ENCODE measurements around the gene AGRN. TPM values are rescaled to one million over a fixed set of nuclear protein-coding genes. Genes with fewer than 3 reads are reported as not detected.

The AGRN gene
- total RNA-seq, 1 donor from 2014 or later, result 114 TPM

- Histone ChIP-seq H3K4me3 (peak overlapping the region; percentile 62), H3K9me3 (no peaks in the 10 kb centered on the region), H3K36me3 (peaks cover 11% of the 10 kb centered on the region), H3K27ac (no peak overlapping the region), H3K4me1 (peaks cover 23% of the 10 kb centered on the region), H3K27me3 (ENCODE audit: low read depth) (peaks cover 51% of the 10 kb centered on the region)
- DNase-seq (no peak), ATAC-seq (peak; percentile 23 to 48)
- intact Hi-C loops (cut with DNase I), result no loop called here
- peak; percentile 23 for TF ChIP-seq CTCF (IDR thresholded peaks at IDR 0.05)
Observed at GRCh38 chr1:1058921-1059493, 39.1 kb downstream of the AGRN start.

GRCh38 chr1:1059494-1060280 lies 39.8 kb downstream of the AGRN start:
- Histone ChIP-seq H3K27ac (no peak overlapping the region), H3K4me1 (peaks cover 26% of the 10 kb centered on the region), H3K36me3 (peaks cover 4% of the 10 kb centered on the region), H3K4me3 (peak overlapping the region; percentile 62), H3K27me3 (ENCODE audit: low read depth) (peaks cover 57% of the 10 kb centered on the region), H3K9me3 (no peaks in the 10 kb centered on the region)
- peak; percentile 92 to 93 for ATAC-seq
- intact Hi-C loops (cut with DNase I), result no loop called here
- TF ChIP-seq CTCF (IDR thresholded peaks at IDR 0.05), result peak; percentile 14
- DNase-seq, result peak; percentile 92

GRCh38 chr1:1060281-1061000 lies 40.5 kb downstream of the AGRN start:
- H3K36me3 ChIP-seq, result no peaks in the 10 kb centered on the region
- peaks cover 26% of the 10 kb centered on the region for H3K4me1 ChIP-seq
- no peak for ATAC-seq
- no peak for DNase-seq
- no peaks in the 10 kb centered on the region for H3K9me3 ChIP-seq
- TF ChIP-seq CTCF (IDR thresholded peaks at IDR 0.05), result no peak
- intact Hi-C loops (cut with DNase I), result no loop called here
- H3K27ac ChIP-seq, result no peak overlapping the region
- H3K27me3 ChIP-seq (ENCODE audit: low read depth), result peaks cover 57% of the 10 kb centered on the region
- H3K4me3 ChIP-seq, result peak overlapping the region; percentile 62

GRCh38 chr1:1061682-1062345 lies 41.9 kb downstream of the AGRN start:
- ATAC-seq (no peak), DNase-seq (no peak)
- Histone ChIP-seq H3K27ac (no peak overlapping the region), H3K4me1 (peaks cover 26% of the 10 kb centered on the region), H3K9me3 (no peaks in the 10 kb centered on the region), H3K4me3 (no peak overlapping the region), H3K27me3 (ENCODE audit: low read depth) (peaks cover 60% of the 10 kb centered on the region), H3K36me3 (no peaks in the 10 kb centered on the region)
- intact Hi-C loops (cut with DNase I), result no loop called here
- TF ChIP-seq CTCF (IDR thresholded peaks at IDR 0.05), result no peak
